ENCODE data around the gene RAX2.

DNA sequence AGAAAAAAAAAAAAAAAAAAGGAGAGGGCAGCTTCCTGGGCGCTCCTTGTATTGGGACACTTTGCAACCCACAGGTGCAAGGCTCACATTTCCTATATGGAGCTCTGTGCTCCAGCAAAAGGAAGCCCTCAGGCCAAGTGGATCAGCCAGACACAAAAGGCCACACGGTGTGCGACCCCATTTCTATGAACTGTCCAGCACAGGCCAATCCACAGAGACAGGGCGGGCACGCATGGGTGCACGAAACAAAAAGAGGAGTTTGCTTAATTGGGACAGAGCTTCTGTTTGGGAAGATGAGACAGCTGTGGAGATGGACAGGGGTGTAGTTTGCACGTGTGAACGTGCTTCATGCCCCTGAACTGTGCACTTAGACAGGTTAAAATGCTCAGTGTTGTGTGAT, 45.7 kb upstream of the RAX2 start:
- no peak for TF ChIP-seq POLR2A (IDR thresholded peaks at IDR 0.05; ENCODE audit: extremely low read depth, insufficient read length)
- TF ChIP-seq, protein P1, sequence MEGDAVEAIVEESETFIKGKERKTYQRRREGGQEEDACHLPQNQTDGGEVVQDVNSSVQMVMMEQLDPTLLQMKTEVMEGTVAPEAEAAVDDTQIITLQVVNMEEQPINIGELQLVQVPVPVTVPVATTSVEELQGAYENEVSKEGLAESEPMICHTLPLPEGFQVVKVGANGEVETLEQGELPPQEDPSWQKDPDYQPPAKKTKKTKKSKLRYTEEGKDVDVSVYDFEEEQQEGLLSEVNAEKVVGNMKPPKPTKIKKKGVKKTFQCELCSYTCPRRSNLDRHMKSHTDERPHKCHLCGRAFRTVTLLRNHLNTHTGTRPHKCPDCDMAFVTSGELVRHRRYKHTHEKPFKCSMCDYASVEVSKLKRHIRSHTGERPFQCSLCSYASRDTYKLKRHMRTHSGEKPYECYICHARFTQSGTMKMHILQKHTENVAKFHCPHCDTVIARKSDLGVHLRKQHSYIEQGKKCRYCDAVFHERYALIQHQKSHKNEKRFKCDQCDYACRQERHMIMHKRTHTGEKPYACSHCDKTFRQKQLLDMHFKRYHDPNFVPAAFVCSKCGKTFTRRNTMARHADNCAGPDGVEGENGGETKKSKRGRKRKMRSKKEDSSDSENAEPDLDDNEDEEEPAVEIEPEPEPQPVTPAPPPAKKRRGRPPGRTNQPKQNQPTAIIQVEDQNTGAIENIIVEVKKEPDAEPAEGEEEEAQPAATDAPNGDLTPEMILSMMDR (IDR thresholded peaks at IDR 0.05; ENCODE audit: low read depth, low read length): no peak
- TF ChIP-seq, protein P2, sequence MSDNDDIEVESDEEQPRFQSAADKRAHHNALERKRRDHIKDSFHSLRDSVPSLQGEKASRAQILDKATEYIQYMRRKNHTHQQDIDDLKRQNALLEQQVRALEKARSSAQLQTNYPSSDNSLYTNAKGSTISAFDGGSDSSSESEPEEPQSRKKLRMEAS (IDR thresholded peaks at IDR 0.05; ENCODE audit: low read depth, low read length): no peak

Measured in NB4 (cell line).